Endodermal cell (in vitro differentiated cells): ENCODE measurements around the gene CDPF1. TPM values are rescaled to one million over a fixed set of nuclear protein-coding genes. Genes with fewer than 3 reads are reported as not detected.

ENCODE experiments used
- DNase-seq: peaks from one replicate; pipeline ENCODE4 v3.0.0-alpha.2; 2017
- H3K27ac ChIP-seq: 2 replicates; pipeline ENCODE4 v1.5.1; 2013; ENCODE audit warnings: mild to moderate bottlenecking, low read depth, low read length, moderate library complexity
- H3K27me3 ChIP-seq: 2 replicates; pipeline ENCODE4 v1.6.1; 2013; ENCODE audit warnings: mild to moderate bottlenecking, low read length, moderate library complexity; ENCODE audit not compliant: insufficient read depth, control insufficient read depth, poor library complexity, severe bottlenecking
- H3K36me3 ChIP-seq: 2 replicates; pipeline ENCODE4 v1.7.0; 2013; ENCODE audit warnings: mild to moderate bottlenecking, low read length, moderate library complexity; ENCODE audit not compliant: control insufficient read depth, insufficient read depth
- H3K4me1 ChIP-seq: one replicate; pipeline ENCODE4 v1.7.0; 2013; ENCODE audit warnings: low read length; ENCODE audit not compliant: control insufficient read depth, insufficient read depth
- H3K4me3 ChIP-seq: 2 replicates; pipeline ENCODE4 v1.5.1; 2013; ENCODE audit warnings: mild to moderate bottlenecking, low read length, moderate library complexity
- H3K9ac ChIP-seq: 2 replicates; pipeline ENCODE4 v1.6.1; 2013; ENCODE audit warnings: mild to moderate bottlenecking, low read length, moderate library complexity; ENCODE audit not compliant: poor library complexity, severe bottlenecking; ENCODE audit errors: extremely low read depth
- H3K9me3 ChIP-seq: 2 replicates; pipeline ENCODE4 v1.6.1; 2013; ENCODE audit warnings: mild to moderate bottlenecking, low read length, moderate library complexity; ENCODE audit not compliant: control insufficient read depth
- H3K27ac Mint-ChIP-seq: 2 replicates; pipeline ENCODE4 v1.8.0; 2020; ENCODE audit warnings: mixed read lengths
- H3K27me3 Mint-ChIP-seq: 2 replicates; pipeline ENCODE4 v1.8.0; 2021; ENCODE audit warnings: mild to moderate bottlenecking, mixed read lengths; ENCODE audit not compliant: insufficient read depth
- H3K36me3 Mint-ChIP-seq: 2 replicates; pipeline ENCODE4 v1.8.0; 2020; ENCODE audit warnings: low read depth, mixed read lengths
- H3K4me1 Mint-ChIP-seq: 2 replicates; pipeline ENCODE4 v1.8.0; 2020; ENCODE audit warnings: mixed read lengths
- H3K4me3 Mint-ChIP-seq: 2 replicates; pipeline ENCODE4 v1.8.0; 2020; ENCODE audit warnings: mild to moderate bottlenecking, moderate library complexity, mixed read lengths
- H3K9me3 Mint-ChIP-seq: 2 replicates; pipeline ENCODE4 v1.8.0; 2020; ENCODE audit warnings: mild to moderate bottlenecking, mixed read lengths
- CTCF ChIP-seq: fragments of 200-600 bp; sonication (generic); conservative IDR thresholded peaks from 2 replicates; pipeline ENCODE4 v1.5.0; 2021; ENCODE audit warnings: antibody characterized with exemption, mild to moderate bottlenecking
- WGBS, 2 experiments: methylation state at CpG; one replicate each; pipeline versions ENCODE4 v1.1.5 to v1.1.7; 2013; ENCODE audit warnings: missing lambda C conversion rate in 2 of 2, mixed read lengths in 1 of 2; ENCODE audit not compliant: insufficient coverage in 1 of 2, insufficient read length in 1 of 2; 5-methylcytosine and 5-hydroxymethylcytosine counted together
- long read RNA-seq, 4 experiments: library from polyadenylated mRNA in 2 of 4; library from RNA in 1 of 4; library from capped mRNA in 1 of 4; stranded (forward) in 3 of 4; unstranded in 1 of 4; transcript quantifications; one replicate each; pipeline ENCODE4 v2.0.0, GENCODE V29; 2020 to 2021; ENCODE audit warnings: inconsistent platforms in 1 of 4
- polyA plus RNA-seq, 2 experiments: library from polyadenylated mRNA; stranded (reverse); fragments of 50-300 nt; gene quantifications; one replicate each; pipeline ENCODE4 v1.2.3, GENCODE V29; 2013
- total RNA-seq, 2 donors: library from RNA; stranded (reverse); fragmentation: NEBNext Ultra II Directional in 1 of 2; extraction: Animal tissue kit (Norgen Biotek cat#: 25700) in 1 of 2; gene quantifications; 2 replicates in 1 of 2; 3 replicates in 1 of 2; pipeline ENCODE4 v1.2.1, GENCODE V29; 2021

CDPF1 gene
- total RNA-seq, result 10 to 100 TPM; 11.3 to 15.1 TPM
- 12.9 TPM for polyA plus RNA-seq (2013, experiment 1 of 2)
- 10.2 TPM for polyA plus RNA-seq (2013, experiment 2 of 2)
- long read RNA-seq, experiment 1, partial matches to known transcripts, result 2 of 8 reads
- long read RNA-seq, experiment 1, other reads (novel, unspliced or antisense), result 5 of 8 reads
- long read RNA-seq, experiment 2, transcript CDPF1-205 (3 exons, 498 nt), result minor isoform, 5 of 42 reads
- long read RNA-seq, experiment 2, transcript CDPF1-206 (2 exons, 655 nt), result minor isoform, 10 of 42 reads
- long read RNA-seq, experiment 2, transcript CDPF1-201 (4 exons, 1,875 nt), result major isoform, 13 of 42 reads
- long read RNA-seq, experiment 2, partial matches to known transcripts, result 5 of 42 reads
- long read RNA-seq, experiment 2, other reads (novel, unspliced or antisense), result 8 of 42 reads
- long read RNA-seq, experiment 3, transcript CDPF1-201 (4 exons, 1,875 nt), result major isoform, 13 of 33 reads
- long read RNA-seq, experiment 3, partial matches to known transcripts, result 3 of 33 reads
- long read RNA-seq, experiment 3, other reads (novel, unspliced or antisense), result 11 of 33 reads
- long read RNA-seq, experiment 4, transcript CDPF1-201 (4 exons, 1,875 nt), result major isoform, 21 of 51 reads
- long read RNA-seq, experiment 4, transcript CDPF1-206 (2 exons, 655 nt), result minor isoform, 7 of 51 reads
- long read RNA-seq, experiment 4, transcript CDPF1-205 (3 exons, 498 nt), result minor isoform, 9 of 51 reads
- long read RNA-seq, experiment 4, partial matches to known transcripts, result 2 of 51 reads
- long read RNA-seq, experiment 4, other reads (novel, unspliced or antisense), result 10 of 51 reads

- no peaks in the 10 kb centered on the region for H3K27me3 ChIP-seq
- no peak for TF ChIP-seq CTCF
- no peak within 1 kb of the TSS for H3K27ac ChIP-seq
Observed at GRCh38 chr22:46250035-46250782, at the start of gene CDPF1. Gene CDPF1 (minus strand): TSS chr22:46250293. CDS start chr22:46248284, 2,009 bp downstream.

GRCh38 chr22:46299101-46299500 is 49.0 kb upstream of the CDPF1 start:
- no peaks in the 10 kb centered on the region for H3K27me3 ChIP-seq
- Mint-ChIP-seq H3K4me3 (no peak overlapping the region), H3K9me3 (no peaks in the 10 kb centered on the region), H3K36me3 (peaks cover 31% of the 10 kb centered on the region), H3K27ac (no peak overlapping the region), H3K4me1 (peaks cover 14% of the 10 kb centered on the region), H3K27me3 (no peaks in the 10 kb centered on the region)
- peaks cover 42% of the 10 kb centered on the region for H3K36me3 ChIP-seq
- H3K9me3 ChIP-seq, result no peaks in the 10 kb centered on the region
- H3K9ac ChIP-seq, result no peak overlapping the region
- H3K4me1 ChIP-seq, result no peaks in the 10 kb centered on the region
- no peak for TF ChIP-seq CTCF
- H3K27ac ChIP-seq, result no peak overlapping the region
- no peak for DNase-seq
- H3K4me3 ChIP-seq, result peak overlapping the region; percentile 97
- WGBS, 2 experiments, result 95% methylated on average over 12 to 13 of the region's 13 CpGs

More at GRCh38 chr22:46250035-46250782, at the start of gene CDPF1:
- Histone ChIP-seq H3K9ac (peak within 1 kb of the TSS; percentile 34), H3K36me3 (no peaks in the 10 kb centered on the region), H3K9me3 (no peaks in the 10 kb centered on the region), H3K4me1 (no peaks in the 10 kb centered on the region), H3K4me3 (peak within 1 kb of the TSS; percentile 78)
- peak within 1 kb of the TSS; percentile 71 for H3K4me3 Mint-ChIP-seq
- peaks cover under 1% of the 10 kb centered on the region for H3K27me3 Mint-ChIP-seq
- WGBS, 2 experiments, result 1 to 5% methylated on average over 34 to 89 of the region's 89 CpGs
- H3K27ac Mint-ChIP-seq, result peak within 1 kb of the TSS; percentile 44
- H3K9me3 Mint-ChIP-seq, result no peaks in the 10 kb centered on the region
- DNase-seq, result peak; percentile 94
- H3K4me1 Mint-ChIP-seq, result peaks cover 8% of the 10 kb centered on the region
- peaks cover 12% of the 10 kb centered on the region for H3K36me3 Mint-ChIP-seq

GRCh38 chr22:46297151-46297812 is 47.2 kb upstream of the CDPF1 start:
- peaks cover 14% of the 10 kb centered on the region for H3K4me1 Mint-ChIP-seq
- Histone ChIP-seq H3K9ac (peak overlapping the region; percentile 66), H3K27me3 (no peaks in the 10 kb centered on the region), H3K9me3 (no peaks in the 10 kb centered on the region), H3K27ac (no peak overlapping the region), H3K4me1 (no peaks in the 10 kb centered on the region), H3K36me3 (peaks cover 33% of the 10 kb centered on the region), H3K4me3 (peak overlapping the region; percentile 97)
- 2 to 6% methylated on average over 15 to 32 of the region's 32 CpGs for WGBS, 2 experiments
- no peaks in the 10 kb centered on the region for H3K9me3 Mint-ChIP-seq
- H3K27me3 Mint-ChIP-seq, result no peaks in the 10 kb centered on the region
- peak; percentile 70 for DNase-seq
- H3K27ac Mint-ChIP-seq, result peak overlapping the region; percentile 74
- peaks cover 34% of the 10 kb centered on the region for H3K36me3 Mint-ChIP-seq
- TF ChIP-seq CTCF, result no peak
- H3K4me3 Mint-ChIP-seq, result peak overlapping the region; percentile 89
